Measurements from ENCODE around the gene IL36B. TPM values are rescaled to one million over a fixed set of nuclear protein-coding genes. Genes with fewer than 3 reads are reported as not detected.

IL36B gene
- polyA plus RNA-seq, 1 experiment, result not detected

GRCh38 chr2:113076954-113077669 lies 24.4 kb upstream of the IL36B start:
- CTCF ChIA-PET, result interaction anchor here (0.9 to 1.2 kb wide), 4 partner anchors 8 to 122 kb away, joined by 3 read pairs; no protein-coding TSS in a partner anchor
- Histone ChIP-seq H3K27me3 (ENCODE audit: control insufficient read depth, insufficient read depth, low read length) (peaks cover 16% of the 10 kb centered on the region), H3K4me3 (ENCODE audit: low read depth, low read length) (no peak overlapping the region), H3K36me3 (ENCODE audit: control insufficient read depth, insufficient read depth, low read length) (no peaks in the 10 kb centered on the region)
- DNase-seq (ENCODE audit: low read depth), result no peak
- TF ChIP-seq, protein P1, sequence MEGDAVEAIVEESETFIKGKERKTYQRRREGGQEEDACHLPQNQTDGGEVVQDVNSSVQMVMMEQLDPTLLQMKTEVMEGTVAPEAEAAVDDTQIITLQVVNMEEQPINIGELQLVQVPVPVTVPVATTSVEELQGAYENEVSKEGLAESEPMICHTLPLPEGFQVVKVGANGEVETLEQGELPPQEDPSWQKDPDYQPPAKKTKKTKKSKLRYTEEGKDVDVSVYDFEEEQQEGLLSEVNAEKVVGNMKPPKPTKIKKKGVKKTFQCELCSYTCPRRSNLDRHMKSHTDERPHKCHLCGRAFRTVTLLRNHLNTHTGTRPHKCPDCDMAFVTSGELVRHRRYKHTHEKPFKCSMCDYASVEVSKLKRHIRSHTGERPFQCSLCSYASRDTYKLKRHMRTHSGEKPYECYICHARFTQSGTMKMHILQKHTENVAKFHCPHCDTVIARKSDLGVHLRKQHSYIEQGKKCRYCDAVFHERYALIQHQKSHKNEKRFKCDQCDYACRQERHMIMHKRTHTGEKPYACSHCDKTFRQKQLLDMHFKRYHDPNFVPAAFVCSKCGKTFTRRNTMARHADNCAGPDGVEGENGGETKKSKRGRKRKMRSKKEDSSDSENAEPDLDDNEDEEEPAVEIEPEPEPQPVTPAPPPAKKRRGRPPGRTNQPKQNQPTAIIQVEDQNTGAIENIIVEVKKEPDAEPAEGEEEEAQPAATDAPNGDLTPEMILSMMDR (IDR thresholded peaks at IDR 0.05; ENCODE audit: insufficient read depth, low read depth, low read length), result no peak
- POLR2A ChIA-PET, result no interaction called here

DNA sequence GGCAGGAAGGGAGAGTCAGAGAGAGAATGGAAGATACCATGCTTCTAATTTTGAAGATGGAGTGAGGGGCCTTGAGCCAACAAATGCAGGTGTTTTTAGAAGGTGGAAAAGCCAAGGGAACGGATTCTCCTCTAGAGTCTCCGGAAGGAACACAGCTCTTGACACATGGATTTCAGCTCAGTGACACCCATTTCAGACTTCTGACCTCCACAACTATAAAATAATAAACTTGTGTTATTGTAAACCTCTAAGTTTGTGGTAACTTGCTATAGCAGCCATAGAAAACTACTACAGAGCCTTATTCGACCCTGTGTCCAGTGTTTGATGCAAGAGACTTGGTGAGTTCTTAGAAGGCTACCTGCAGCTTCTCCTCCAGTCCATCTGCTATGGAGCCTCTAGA lies 22.9 kb upstream of the IL36B start:
- Histone ChIP-seq H3K27me3 (ENCODE audit: control insufficient read depth, insufficient read depth, low read length) (peaks cover 16% of the 10 kb centered on the region), H3K4me3 (ENCODE audit: low read depth, low read length) (no peak overlapping the region), H3K36me3 (ENCODE audit: control insufficient read depth, insufficient read depth, low read length) (no peaks in the 10 kb centered on the region)
- POLR2A ChIA-PET, result no interaction called here
- TF ChIP-seq, protein P1 (IDR thresholded peaks at IDR 0.05; ENCODE audit: insufficient read depth, low read depth, low read length), result no peak
- no peak for DNase-seq (ENCODE audit: low read depth)
- CTCF ChIA-PET, result interaction anchor here (1.0 to 1.3 kb wide), 2 partner anchors 9 to 124 kb away, joined by 3 read pairs; no protein-coding TSS in a partner anchor

DNA sequence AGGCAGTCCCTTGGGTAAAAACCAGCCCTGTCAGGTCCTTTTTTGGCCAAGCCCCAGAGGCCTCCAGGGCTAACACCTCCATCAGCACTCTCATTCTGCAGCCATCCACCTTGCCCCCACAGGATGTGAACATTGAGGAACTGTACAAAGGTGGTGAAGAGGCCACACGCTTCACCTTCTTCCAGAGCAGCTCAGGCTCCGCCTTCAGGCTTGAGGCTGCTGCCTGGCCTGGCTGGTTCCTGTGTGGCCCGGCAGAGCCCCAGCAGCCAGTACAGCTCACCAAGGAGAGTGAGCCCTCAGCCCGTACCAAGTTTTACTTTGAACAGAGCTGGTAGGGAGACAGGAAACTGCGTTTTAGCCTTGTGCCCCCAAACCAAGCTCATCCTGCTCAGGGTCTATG lies 22.4 kb upstream of the IL36B start:
- ChIA-PET CTCF (interaction anchor here (0.6 to 1.3 kb wide), 2 partner anchors 11 to 124 kb away, joined by 3 read pairs; no protein-coding TSS in a partner anchor), POLR2A (no interaction called here)
- Histone ChIP-seq H3K27me3 (ENCODE audit: control insufficient read depth, insufficient read depth, low read length) (peaks cover 14% of the 10 kb centered on the region), H3K36me3 (ENCODE audit: control insufficient read depth, insufficient read depth, low read length) (no peaks in the 10 kb centered on the region), H3K4me3 (ENCODE audit: low read depth, low read length) (no peak overlapping the region)
- DNase-seq (ENCODE audit: low read depth), result no peak
- TF ChIP-seq, protein P1 (IDR thresholded peaks at IDR 0.05; ENCODE audit: insufficient read depth, low read depth, low read length), result no peak

GRCh38 chr2:113073325-113073834 lies 20.7 kb upstream of the IL36B start:
- Histone ChIP-seq H3K4me3 (ENCODE audit: low read depth, low read length) (no peak overlapping the region), H3K36me3 (ENCODE audit: control insufficient read depth, insufficient read depth, low read length) (no peaks in the 10 kb centered on the region), H3K27me3 (ENCODE audit: control insufficient read depth, insufficient read depth, low read length) (peaks cover 11% of the 10 kb centered on the region)
- no peak for DNase-seq (ENCODE audit: low read depth)
- ChIA-PET POLR2A (no interaction called here), CTCF (interaction anchor here (0.6 to 2.0 kb wide), 2 partner anchors 7 to 45 kb away, joined by 3 to 6 read pairs; no protein-coding TSS in a partner anchor)
- TF ChIP-seq, protein P1 (IDR thresholded peaks at IDR 0.05; ENCODE audit: insufficient read depth, low read depth, low read length), result no peak

- ChIA-PET CTCF (interaction anchor here (0.6 to 2.0 kb wide), 3 partner anchors 7 to 318 kb away, joined by 3 to 6 read pairs (median 3); no protein-coding TSS in a partner anchor), POLR2A (no interaction called here)
- no peaks in the 10 kb centered on the region for H3K36me3 ChIP-seq (ENCODE audit: control insufficient read depth, insufficient read depth, low read length)
- H3K4me3 ChIP-seq (ENCODE audit: low read depth, low read length), result no peak overlapping the region
- TF ChIP-seq, protein P1 (IDR thresholded peaks at IDR 0.05; ENCODE audit: insufficient read depth, low read depth, low read length), result no peak
- no peak for DNase-seq (ENCODE audit: low read depth)
- H3K27me3 ChIP-seq (ENCODE audit: control insufficient read depth, insufficient read depth, low read length), result peaks cover 11% of the 10 kb centered on the region
Measured at GRCh38 chr2:113072584-113072983, 19.9 kb upstream of the IL36B start.
